HCT116 (cell line): ENCODE data around the gene STXBP3. TPM values are rescaled to one million over a fixed set of nuclear protein-coding genes. Genes with fewer than 3 reads are reported as not detected.

Experiments
- ATAC-seq: fragments of 200-7000 bp; cut with Tn5 transposase; 2 replicates; pipeline ENCODE4 v1.9.1; 2020; ENCODE audit warnings: mild to moderate bottlenecking, moderate library complexity
- BruUV-seq: library from RNA; stranded (reverse); fragments of 400-500 nt; replicated peaks from 2 replicates; lab custom pipeline; 2021; lab: Mats Ljungman, UMichigan
- CTCF ChIA-PET: fragments of 300-600 bp; sonication (Branson Sonifier 250); formaldehyde crosslinking; loops from one replicate; lab custom pipeline; 2021; ENCODE audit warnings: antibody characterized with exemption; lab: Charles Lee
- POLR2A ChIA-PET: fragments of 300-600, 350-600 bp; sonication (Branson Sonifier 250); formaldehyde crosslinking; loops from one replicate; lab custom pipeline; 2021; ENCODE audit warnings: antibody characterized with exemption; lab: Charles Lee
- RAD21 ChIA-PET, 2 experiments: fragments of 300-600 bp; sonication (Branson Sonifier 250); formaldehyde crosslinking; loops; one replicate each; lab custom pipeline; 2023; ENCODE audit warnings: low total read pairs in 2 of 2; ENCODE audit not compliant: uncharacterized antibody in 2 of 2, unreplicated experiment in 2 of 2, low non-redundant PET in 1 of 2; lab: Charles Lee
- DNase-seq: peaks from one replicate; pipeline ENCODE4 v3.0.0-alpha.2; 2010; ENCODE audit warnings: low read depth, low spot score
- H2AFZ ChIP-seq: fragments of 200-600 bp; shearing (Covaris generic), sonication (generic); 2 replicates; pipeline ENCODE4 v1.6.1; 2017; ENCODE audit warnings: low read depth, mixed run types, mixed read lengths, antibody characterized with exemption, low read length; ENCODE audit not compliant: poor library complexity, severe bottlenecking
- H3K27ac ChIP-seq: 2 replicates; pipeline ENCODE4 v1.5.1; 2012; ENCODE audit warnings: low read depth, low read length
- H3K27me3 ChIP-seq: fragments of 200-600 bp; sonication (generic); 2 replicates; pipeline ENCODE4 v1.6.1; 2016; ENCODE audit warnings: mixed run types, low read length, mixed read lengths; ENCODE audit not compliant: insufficient read depth
- H3K36me3 ChIP-seq, 2 experiments: fragments of 200-500 bp in 1 of 2; fragments of 200-600 bp in 1 of 2; sonication (Bioruptor generic) in 1 of 2; sonication (generic) in 1 of 2; 2 replicates each; pipeline versions ENCODE4 v1.5.1 to v1.6.1; 2014 to 2016; ENCODE audit warnings: low read length in 2 of 2, inconsistent platforms in 1 of 2, mixed read lengths in 1 of 2, mixed run types in 1 of 2; ENCODE audit not compliant: insufficient read depth in 2 of 2, control insufficient read depth in 1 of 2
- H3K4me1 ChIP-seq, 2 experiments: fragments of 200-600 bp in 1 of 2; sonication (generic) in 1 of 2; 2 replicates each; pipeline versions ENCODE4 v1.5.1 to v1.6.1; 2012 to 2017; ENCODE audit warnings: low read length in 2 of 2, inconsistent platforms in 1 of 2, mild to moderate bottlenecking in 1 of 2, mixed read lengths in 1 of 2, mixed run types in 1 of 2, moderate library complexity in 1 of 2; ENCODE audit not compliant: insufficient read depth in 2 of 2, control insufficient read depth in 1 of 2
- H3K4me2 ChIP-seq: fragments of 200-600 bp; sonication (generic); 2 replicates; pipeline ENCODE4 v1.6.1; 2017; ENCODE audit warnings: mixed run types, low read length, mixed read lengths
- H3K4me3 ChIP-seq, 2 experiments: fragments of 200-600 bp in 1 of 2; sonication (generic) in 1 of 2; replicated peaks in 1 of 2; 2 replicates each; pipeline ENCODE4 v1.5.1; 2011 to 2016; ENCODE audit warnings: low read length in 2 of 2, control low read depth in 1 of 2, low read depth in 1 of 2, mild to moderate bottlenecking in 1 of 2, mixed read lengths in 1 of 2, mixed run types in 1 of 2
- H3K79me2 ChIP-seq: fragments of 200-600 bp; sonication (generic); 2 replicates; pipeline ENCODE4 v1.6.1; 2017; ENCODE audit warnings: mild to moderate bottlenecking, mixed run types, low read length, moderate library complexity, mixed read lengths; ENCODE audit not compliant: insufficient read depth
- H3K9ac ChIP-seq: fragments of 200-600 bp; sonication (generic); 2 replicates; pipeline ENCODE4 v1.6.1; 2016; ENCODE audit warnings: low read length, mixed read lengths
- H3K9me2 ChIP-seq: fragments of 200-600 bp; sonication (generic), shearing (Covaris generic); 2 replicates; pipeline ENCODE4 v1.6.1; 2017; ENCODE audit warnings: mixed run types, mild to moderate bottlenecking, moderate library complexity; ENCODE audit not compliant: insufficient read depth
- H3K9me3 ChIP-seq, 2 experiments: fragments of 200-500 bp in 1 of 2; fragments of 200-600 bp in 1 of 2; sonication (Bioruptor generic) in 1 of 2; sonication (generic) in 1 of 2; 2 replicates each; pipeline ENCODE4 v1.6.1; 2014 to 2017; ENCODE audit warnings: low read length in 2 of 2, mixed read lengths in 2 of 2, inconsistent platforms in 1 of 2, low read depth in 1 of 2, mild to moderate bottlenecking in 1 of 2, mixed run types in 1 of 2, moderate library complexity in 1 of 2; ENCODE audit not compliant: control insufficient read depth in 1 of 2, insufficient read depth in 1 of 2
- H4K20me1 ChIP-seq: fragments of 200-600 bp; sonication (generic), shearing (Covaris generic); 2 replicates; pipeline ENCODE4 v1.6.1; 2017; ENCODE audit warnings: mixed run types, mild to moderate bottlenecking, moderate library complexity; ENCODE audit not compliant: insufficient read depth
- CBX3 ChIP-seq: IDR thresholded peaks from 2 replicates; pipeline ENCODE4 v1.6.1; 2012; ENCODE audit warnings: low read depth
- CEBPB ChIP-seq: IDR thresholded peaks from 2 replicates; pipeline ENCODE4 v1.6.1; 2012; ENCODE audit warnings: low read depth
- EGR1 ChIP-seq: IDR thresholded peaks from 2 replicates; pipeline ENCODE4 v1.6.1; 2012; ENCODE audit warnings: low read depth
- EZH2 ChIP-seq: fragments of 200-600 bp; sonication (generic); IDR thresholded peaks from 2 replicates; pipeline ENCODE4 v1.6.1; 2017; ENCODE audit warnings: antibody characterized with exemption, mixed run types
- EZH2phosphoT487 ChIP-seq: fragments of 200-600 bp; IDR thresholded peaks from 2 replicates; pipeline ENCODE4 v1.6.1; 2018; ENCODE audit warnings: antibody characterized with exemption, borderline replicate concordance
- FOSL1 ChIP-seq: IDR thresholded peaks from 2 replicates; pipeline ENCODE4 v1.6.1; 2012; ENCODE audit warnings: low read depth
- JUND ChIP-seq: IDR thresholded peaks from 2 replicates; pipeline ENCODE4 v1.6.1; 2012
- POLR2A ChIP-seq: IDR thresholded peaks from 2 replicates; pipeline ENCODE4 v1.7.0; 2011; ENCODE audit warnings: borderline replicate concordance; ENCODE audit not compliant: insufficient read depth, insufficient read length; ENCODE audit errors: extremely low read depth
- RAD21 ChIP-seq: IDR thresholded peaks from 2 replicates; pipeline ENCODE4 v1.6.1; 2012; ENCODE audit warnings: low read depth, mild to moderate bottlenecking
- SIN3A ChIP-seq: IDR thresholded peaks from 2 replicates; pipeline ENCODE4 v1.6.1; 2012; ENCODE audit warnings: low read depth
- SP1 ChIP-seq: IDR thresholded peaks from 2 replicates; pipeline ENCODE4 v1.6.1; 2012; ENCODE audit warnings: low read depth
- ZNF274 ChIP-seq: fragments of 200-500 bp; sonication (Bioruptor generic); IDR thresholded peaks from 2 replicates; pipeline ENCODE4 v1.6.1; 2014; ENCODE audit warnings: mild to moderate bottlenecking, low read depth, low read length, inconsistent platforms
- intact Hi-C: fragments of 100-400 bp; cut with micrococcal nuclease; formaldehyde crosslinking; loops from 2 replicates; pipeline ENCODE4 v1.10.0; 2022
- total RNA-seq: library from RNA; stranded (reverse); gene quantifications from one replicate; pipeline ENCODE4 v1.2.1, GENCODE V29; 2021; ENCODE audit not compliant: unreplicated experiment
- TF ChIP-seq, protein P1 (sequence below): IDR thresholded peaks from 2 replicates; pipeline ENCODE4 v1.6.1; 2012
- TF ChIP-seq, protein P2 (sequence below): IDR thresholded peaks from 2 replicates; pipeline ENCODE4 v1.6.1; 2011; ENCODE audit warnings: mild to moderate bottlenecking, low read length, moderate library complexity; ENCODE audit not compliant: insufficient replicate concordance; ENCODE audit errors: extremely low read depth
- TF ChIP-seq, protein P3 (sequence below): IDR thresholded peaks from 2 replicates; pipeline ENCODE4 v1.6.1; 2012; ENCODE audit warnings: low read depth
- TF ChIP-seq, protein P4 (sequence below), 3 experiments: fragments of 200-600 bp in 1 of 3; sonication (generic) in 1 of 3; IDR thresholded peaks in 2 of 3; conservative IDR thresholded peaks in 1 of 3; 2 replicates each; pipeline ENCODE4 v1.5.1; 2012 to 2017; ENCODE audit warnings: low read depth in 2 of 3, low read length in 2 of 3, antibody characterized with exemption in 1 of 3, borderline replicate concordance in 1 of 3, control low read depth in 1 of 3, mild to moderate bottlenecking in 1 of 3, mixed read lengths in 1 of 3, mixed run types in 1 of 3, moderate library complexity in 1 of 3; ENCODE audit not compliant: insufficient read depth in 1 of 3

Gene STXBP3
- total RNA-seq, 1 experiment from 2014 or later = 22.6 TPM

DNA sequence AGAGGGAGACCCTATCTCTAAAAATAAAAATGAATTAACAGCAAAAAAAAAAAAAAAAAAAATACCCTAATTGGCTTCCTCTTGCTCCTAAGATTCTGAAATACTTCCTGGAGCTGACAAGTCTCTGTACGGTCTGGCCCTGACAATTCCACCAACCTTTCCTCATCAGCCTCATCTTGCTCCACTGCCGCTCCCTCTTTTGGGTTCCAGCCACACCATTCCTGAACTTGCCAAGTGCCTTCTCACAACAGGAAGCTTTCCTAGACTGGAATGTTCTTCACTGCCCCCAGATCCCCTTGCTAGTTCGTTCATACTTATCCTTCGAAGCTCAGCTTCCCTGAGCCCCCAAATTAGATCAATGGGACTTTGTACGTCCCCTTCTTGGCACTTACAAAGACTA lies 73.4 kb downstream of the STXBP3 start:
- ChIA-PET RAD21 (no interaction called here), POLR2A (no interaction called here), CTCF (interaction anchor here (1.2 kb wide), 1 partner anchor 8 kb away, joined by 4 read pairs; no protein-coding TSS in a partner anchor)
- H2AFZ ChIP-seq = no peak overlapping the region
- no peaks in the 10 kb centered on the region for H3K79me2 ChIP-seq
- H3K9me2 ChIP-seq = no peaks in the 10 kb centered on the region
- no peak overlapping the region for H3K4me2 ChIP-seq
- no peak for DNase-seq
- H3K9ac ChIP-seq = no peak overlapping the region
- no peaks in the 10 kb centered on the region for H4K20me1 ChIP-seq
- peaks cover 6 to 14% of the 10 kb centered on the region in 2 experiments for H3K4me1 ChIP-seq
- no peak overlapping the region for H3K27ac ChIP-seq
- ATAC-seq = no peak
- H3K27me3 ChIP-seq = no peaks in the 10 kb centered on the region
- no TSS peak for BruUV-seq
- H3K4me3 ChIP-seq = no peak overlapping the region
- H3K36me3 ChIP-seq = no peaks in the 10 kb centered on the region
- intact Hi-C loops = no loop called here
- no peaks in the 10 kb centered on the region for H3K9me3 ChIP-seq
- TF ChIP-seq EZH2 (no peak), POLR2A (no peak), EZH2phosphoT487 (no peak), SP1 (no peak), FOSL1 (no peak), RAD21 (no peak), EGR1 (no peak), ZNF274 (no peak), CBX3 (no peak), SIN3A (no peak), CEBPB (no peak), JUND (no peak)
- TF ChIP-seq, protein P1, sequence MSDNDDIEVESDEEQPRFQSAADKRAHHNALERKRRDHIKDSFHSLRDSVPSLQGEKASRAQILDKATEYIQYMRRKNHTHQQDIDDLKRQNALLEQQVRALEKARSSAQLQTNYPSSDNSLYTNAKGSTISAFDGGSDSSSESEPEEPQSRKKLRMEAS = no peak
- TF ChIP-seq, protein P2, sequence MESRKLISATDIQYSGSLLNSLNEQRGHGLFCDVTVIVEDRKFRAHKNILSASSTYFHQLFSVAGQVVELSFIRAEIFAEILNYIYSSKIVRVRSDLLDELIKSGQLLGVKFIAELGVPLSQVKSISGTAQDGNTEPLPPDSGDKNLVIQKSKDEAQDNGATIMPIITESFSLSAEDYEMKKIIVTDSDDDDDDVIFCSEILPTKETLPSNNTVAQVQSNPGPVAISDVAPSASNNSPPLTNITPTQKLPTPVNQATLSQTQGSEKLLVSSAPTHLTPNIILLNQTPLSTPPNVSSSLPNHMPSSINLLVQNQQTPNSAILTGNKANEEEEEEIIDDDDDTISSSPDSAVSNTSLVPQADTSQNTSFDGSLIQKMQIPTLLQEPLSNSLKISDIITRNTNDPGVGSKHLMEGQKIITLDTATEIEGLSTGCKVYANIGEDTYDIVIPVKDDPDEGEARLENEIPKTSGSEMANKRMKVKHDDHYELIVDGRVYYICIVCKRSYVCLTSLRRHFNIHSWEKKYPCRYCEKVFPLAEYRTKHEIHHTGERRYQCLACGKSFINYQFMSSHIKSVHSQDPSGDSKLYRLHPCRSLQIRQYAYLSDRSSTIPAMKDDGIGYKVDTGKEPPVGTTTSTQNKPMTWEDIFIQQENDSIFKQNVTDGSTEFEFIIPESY = no peak
- TF ChIP-seq, protein P3, sequence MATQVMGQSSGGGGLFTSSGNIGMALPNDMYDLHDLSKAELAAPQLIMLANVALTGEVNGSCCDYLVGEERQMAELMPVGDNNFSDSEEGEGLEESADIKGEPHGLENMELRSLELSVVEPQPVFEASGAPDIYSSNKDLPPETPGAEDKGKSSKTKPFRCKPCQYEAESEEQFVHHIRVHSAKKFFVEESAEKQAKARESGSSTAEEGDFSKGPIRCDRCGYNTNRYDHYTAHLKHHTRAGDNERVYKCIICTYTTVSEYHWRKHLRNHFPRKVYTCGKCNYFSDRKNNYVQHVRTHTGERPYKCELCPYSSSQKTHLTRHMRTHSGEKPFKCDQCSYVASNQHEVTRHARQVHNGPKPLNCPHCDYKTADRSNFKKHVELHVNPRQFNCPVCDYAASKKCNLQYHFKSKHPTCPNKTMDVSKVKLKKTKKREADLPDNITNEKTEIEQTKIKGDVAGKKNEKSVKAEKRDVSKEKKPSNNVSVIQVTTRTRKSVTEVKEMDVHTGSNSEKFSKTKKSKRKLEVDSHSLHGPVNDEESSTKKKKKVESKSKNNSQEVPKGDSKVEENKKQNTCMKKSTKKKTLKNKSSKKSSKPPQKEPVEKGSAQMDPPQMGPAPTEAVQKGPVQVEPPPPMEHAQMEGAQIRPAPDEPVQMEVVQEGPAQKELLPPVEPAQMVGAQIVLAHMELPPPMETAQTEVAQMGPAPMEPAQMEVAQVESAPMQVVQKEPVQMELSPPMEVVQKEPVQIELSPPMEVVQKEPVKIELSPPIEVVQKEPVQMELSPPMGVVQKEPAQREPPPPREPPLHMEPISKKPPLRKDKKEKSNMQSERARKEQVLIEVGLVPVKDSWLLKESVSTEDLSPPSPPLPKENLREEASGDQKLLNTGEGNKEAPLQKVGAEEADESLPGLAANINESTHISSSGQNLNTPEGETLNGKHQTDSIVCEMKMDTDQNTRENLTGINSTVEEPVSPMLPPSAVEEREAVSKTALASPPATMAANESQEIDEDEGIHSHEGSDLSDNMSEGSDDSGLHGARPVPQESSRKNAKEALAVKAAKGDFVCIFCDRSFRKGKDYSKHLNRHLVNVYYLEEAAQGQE = no peak
- TF ChIP-seq, protein P4, sequence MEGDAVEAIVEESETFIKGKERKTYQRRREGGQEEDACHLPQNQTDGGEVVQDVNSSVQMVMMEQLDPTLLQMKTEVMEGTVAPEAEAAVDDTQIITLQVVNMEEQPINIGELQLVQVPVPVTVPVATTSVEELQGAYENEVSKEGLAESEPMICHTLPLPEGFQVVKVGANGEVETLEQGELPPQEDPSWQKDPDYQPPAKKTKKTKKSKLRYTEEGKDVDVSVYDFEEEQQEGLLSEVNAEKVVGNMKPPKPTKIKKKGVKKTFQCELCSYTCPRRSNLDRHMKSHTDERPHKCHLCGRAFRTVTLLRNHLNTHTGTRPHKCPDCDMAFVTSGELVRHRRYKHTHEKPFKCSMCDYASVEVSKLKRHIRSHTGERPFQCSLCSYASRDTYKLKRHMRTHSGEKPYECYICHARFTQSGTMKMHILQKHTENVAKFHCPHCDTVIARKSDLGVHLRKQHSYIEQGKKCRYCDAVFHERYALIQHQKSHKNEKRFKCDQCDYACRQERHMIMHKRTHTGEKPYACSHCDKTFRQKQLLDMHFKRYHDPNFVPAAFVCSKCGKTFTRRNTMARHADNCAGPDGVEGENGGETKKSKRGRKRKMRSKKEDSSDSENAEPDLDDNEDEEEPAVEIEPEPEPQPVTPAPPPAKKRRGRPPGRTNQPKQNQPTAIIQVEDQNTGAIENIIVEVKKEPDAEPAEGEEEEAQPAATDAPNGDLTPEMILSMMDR (IDR thresholded peaks at IDR 0.05 in 2 of 3, conservative IDR thresholded peaks at IDR 0.05 in 1 of 3; ENCODE audit: borderline replicate concordance in 1 of 3, insufficient read depth in 1 of 3, low read depth in 2 of 3, low read length in 2 of 3) = no peak
- TF ChIP-seq, all 23 proteins: peak for 0
